Neural cell (in vitro differentiated cells): ENCODE data around the gene ZNF639.

Experiments used
- CTCF ChIP-seq: fragments of 450-650 bp; IDR thresholded peaks from 2 replicates; pipeline ENCODE4 v1.5.1; 2014; ENCODE audit warnings: antibody characterized with exemption, mild to moderate bottlenecking, moderate library complexity; ENCODE audit not compliant: poor library complexity, severe bottlenecking
- EP300 ChIP-seq: fragments of 450-650 bp; conservative IDR thresholded peaks from 2 replicates; pipeline ENCODE4 v1.6.1; 2014; ENCODE audit warnings: antibody characterized with exemption, mild to moderate bottlenecking, moderate library complexity; ENCODE audit not compliant: poor library complexity, severe bottlenecking
- EZH2 ChIP-seq: fragments of 200-600, 300-800 bp; shearing (Covaris generic), sonication (generic); IDR thresholded peaks from 2 replicates; pipeline ENCODE4 v1.6.1; 2014; ENCODE audit warnings: antibody characterized with exemption, low read length, borderline replicate concordance, mild to moderate bottlenecking; ENCODE audit not compliant: insufficient read depth, poor library complexity, severe bottlenecking
- MXI1 ChIP-seq: fragments of 450-650 bp; conservative IDR thresholded peaks from 2 replicates; pipeline ENCODE4 v1.6.1; 2014; ENCODE audit warnings: antibody characterized with exemption, mild to moderate bottlenecking; ENCODE audit not compliant: poor library complexity, severe bottlenecking
- POLR2AphosphoS5 ChIP-seq: IDR thresholded peaks from 2 replicates; pipeline ENCODE4 v1.6.1; 2012
- RAD21 ChIP-seq: fragments of 450-650 bp; conservative IDR thresholded peaks from 2 replicates; pipeline ENCODE4 v1.6.1; 2014; ENCODE audit warnings: antibody characterized with exemption, mild to moderate bottlenecking, moderate library complexity
- REST ChIP-seq: IDR thresholded peaks from 2 replicates; pipeline ENCODE4 v1.6.1; 2012; ENCODE audit warnings: borderline replicate concordance
- SMC3 ChIP-seq: fragments of 450-650 bp; conservative IDR thresholded peaks from 2 replicates; pipeline ENCODE4 v1.6.1; 2014; ENCODE audit warnings: antibody characterized with exemption, mild to moderate bottlenecking, moderate library complexity; ENCODE audit not compliant: poor library complexity
- TAF1 ChIP-seq: IDR thresholded peaks from 2 replicates; pipeline ENCODE4 v1.6.1; 2012; ENCODE audit warnings: low read depth

- TF ChIP-seq TAF1 (no peak), CTCF (no peak), REST (no peak), EZH2 (no peak), POLR2AphosphoS5 (no peak), MXI1 (no peak), RAD21 (no peak), SMC3 (no peak), EP300 (no peak)
These were observed 41.0 kb upstream of the ZNF639 start for GRCh38 chr3:179281825-179282224.
